HepG2 (cell line): ENCODE measurements around the gene CADPS2. TPM values are rescaled to one million over a fixed set of nuclear protein-coding genes. Genes with fewer than 3 reads are reported as not detected.

Experiments used
- ATAC-seq: fragments of 200-7000 bp; cut with Tn5 transposase; 3 replicates; pipeline ENCODE4 v1.9.1; 2020; ENCODE audit warnings: mild to moderate bottlenecking, moderate library complexity
- BruUV-seq: library from RNA; stranded (reverse); fragments of 400-500 nt; replicated peaks from 2 replicates; lab custom pipeline; 2021; lab: Mats Ljungman, UMichigan
- CTCF ChIA-PET: fragments of 300-600 bp; formaldehyde crosslinking; extraction: SDS; loops from one replicate; lab custom pipeline; 2021; ENCODE audit warnings: low total read pairs, inconsistent platforms, low intra/inter-chr PET ratio; lab: Yijun Ruan, JAX
- POLR2A ChIA-PET: fragments of 350-600 bp; sonication (Branson Sonifier 250); formaldehyde crosslinking; loops from one replicate; lab custom pipeline; 2020; ENCODE audit warnings: antibody characterized with exemption, inconsistent platforms; lab: Yijun Ruan, JAX
- DNase-seq: peaks from one replicate; pipeline ENCODE4 v3.0.0-alpha.2; 2015; ENCODE audit warnings: low spot score
- FAIRE-seq: peaks from 3 replicates; lab custom pipeline; 2011; peaks lifted over from hg19 to GRCh38; lab: Jason Lieb, UNC
- H2AFZ ChIP-seq: one replicate; pipeline ENCODE4 v1.6.1; 2011; ENCODE audit warnings: low read length, inconsistent platforms
- H3K27ac ChIP-seq: fragments of 300-600 bp; 3 replicates; pipeline ENCODE4 v1.8.0; 2011; ENCODE audit warnings: mixed run types, mild to moderate bottlenecking, mixed read lengths, low read length, inconsistent platforms; ENCODE audit not compliant: insufficient read depth; ENCODE audit errors: extremely low read length
- H3K27me3 ChIP-seq, 2 experiments: fragments of 200-600 bp in 1 of 2; 2 replicates in 1 of 2; 3 replicates in 1 of 2; pipeline versions ENCODE4 v1.6.0 to v1.8.0; 2011; ENCODE audit warnings: low read length in 2 of 2, mild to moderate bottlenecking in 2 of 2, moderate library complexity in 2 of 2, inconsistent platforms in 1 of 2; ENCODE audit not compliant: insufficient read depth in 2 of 2, control insufficient read depth in 1 of 2
- H3K36me3 ChIP-seq, 2 experiments: fragments of 200-600 bp in 1 of 2; replicated peaks in 1 of 2; 2 replicates in 1 of 2; 3 replicates in 1 of 2; pipeline versions ENCODE4 v1.5.1 to v1.8.0; 2011; ENCODE audit warnings: low read length in 2 of 2, inconsistent platforms in 1 of 2; ENCODE audit not compliant: insufficient read depth in 2 of 2, control insufficient read depth in 1 of 2
- H3K4me1 ChIP-seq: 2 replicates; pipeline ENCODE4 v1.5.1; 2012; ENCODE audit warnings: low read length, inconsistent platforms; ENCODE audit not compliant: insufficient read depth
- H3K4me2 ChIP-seq: 2 replicates; pipeline ENCODE4 v1.6.0; 2011; ENCODE audit warnings: low read depth, low read length, inconsistent platforms
- H3K4me3 ChIP-seq, 3 experiments: fragments of 200-600 bp in 1 of 3; sonication (generic), shearing (Covaris generic) in 1 of 3; replicated peaks in 1 of 3; 2 replicates each; pipeline ENCODE4 v1.5.1; 2011 to 2016; ENCODE audit warnings: low read length in 3 of 3, inconsistent platforms in 2 of 3, low read depth in 2 of 3, mild to moderate bottlenecking in 2 of 3, control low read depth in 1 of 3, mixed read lengths in 1 of 3; ENCODE audit not compliant: insufficient read depth in 1 of 3
- H3K79me2 ChIP-seq: one replicate; pipeline ENCODE4 v1.6.1; 2011; ENCODE audit warnings: low read length, inconsistent platforms; ENCODE audit not compliant: insufficient read depth
- H3K9ac ChIP-seq: 2 replicates; pipeline ENCODE4 v1.6.0; 2011; ENCODE audit warnings: mild to moderate bottlenecking, low read depth, low read length, inconsistent platforms; ENCODE audit not compliant: insufficient read depth
- H3K9me3 ChIP-seq: 2 replicates; pipeline ENCODE4 v1.5.1; 2012; ENCODE audit warnings: mild to moderate bottlenecking, low read length
- H4K20me1 ChIP-seq: 2 replicates; pipeline ENCODE4 v1.6.0; 2011; ENCODE audit warnings: inconsistent platforms, mild to moderate bottlenecking, low read length, moderate library complexity; ENCODE audit not compliant: insufficient read depth
- ATF2 ChIP-seq: sonication (generic); formaldehyde crosslinking; IDR thresholded peaks from 2 replicates; pipeline ENCODE4 v1.4.0; 2020; ENCODE audit warnings: missing genetic modification reagents
- IRX3 ChIP-seq: sonication (generic); formaldehyde crosslinking; IDR thresholded peaks from 2 replicates; pipeline ENCODE4 v1.8.1; 2023; ENCODE audit warnings: mild to moderate bottlenecking, low read depth, missing genetic modification reagents, borderline replicate concordance
- REL ChIP-seq: sonication (generic); formaldehyde crosslinking; conservative IDR thresholded peaks from 2 replicates; pipeline ENCODE4 v1.8.0; 2022; ENCODE audit warnings: mild to moderate bottlenecking, missing genetic modification reagents, moderate library complexity
- SP5 ChIP-seq: IDR thresholded peaks from 2 replicates; pipeline ENCODE4 v1.6.1; 2016; ENCODE audit warnings: low read depth, borderline replicate concordance
- TOPORS ChIP-seq: sonication (generic); formaldehyde crosslinking; IDR thresholded peaks from 2 replicates; pipeline ENCODE4 v1.8.0; 2023; ENCODE audit warnings: mild to moderate bottlenecking, missing genetic modification reagents
- XRCC5 ChIP-seq: fragments of 200-400 bp; formaldehyde crosslinking; optimal IDR thresholded peaks from 2 replicates; pipeline ENCODE3; 2017; ENCODE audit warnings: mild to moderate bottlenecking, low read length
- ZBTB34 ChIP-seq: sonication (generic); formaldehyde crosslinking; IDR thresholded peaks from 2 replicates; pipeline ENCODE4 v1.8.0; 2022; ENCODE audit warnings: mild to moderate bottlenecking, missing genetic modification reagents
- ZNF18 ChIP-seq: sonication (generic); formaldehyde crosslinking; IDR thresholded peaks from 2 replicates; pipeline ENCODE4 v1.8.0; 2022; ENCODE audit warnings: mild to moderate bottlenecking, missing genetic modification reagents; ENCODE audit not compliant: insufficient replicate concordance
- ZNF414 ChIP-seq: sonication (generic); formaldehyde crosslinking; IDR thresholded peaks from 2 replicates; pipeline ENCODE4 v1.5.0; 2020; ENCODE audit warnings: missing genetic modification reagents
- ZNF646 ChIP-seq: sonication (generic); formaldehyde crosslinking; IDR thresholded peaks from 2 replicates; pipeline ENCODE4 v1.9.0; 2021; ENCODE audit warnings: mild to moderate bottlenecking, missing genetic modification reagents
- WGBS: methylation state at CpG from one replicate; pipeline ENCODE4 v1.1.6; 2017; ENCODE audit warnings: low lambda C conversion rate; 5-methylcytosine and 5-hydroxymethylcytosine counted together
- in situ Hi-C: cut with HindIII; loops from 2 replicates; pipeline ENCODE4 v1.10.0; 2017; ENCODE audit warnings: low pct_unique_long_range_greater_than_20kb; ENCODE audit not compliant: extremely low pct_ligation_motif_present
- intact Hi-C: fragments of 100-400 bp; cut with micrococcal nuclease; formaldehyde crosslinking; loops from one replicate; pipeline ENCODE4 v1.10.0; 2022; ENCODE audit not compliant: unreplicated experiment
- polyA plus RNA-seq, 8 experiments: library from polyadenylated mRNA; depleted of rRNA in 3 of 8; stranded (reverse) in 7 of 8; unstranded in 1 of 8; fragments of >200 nt; fragmentation: Illumina TruSeq in 4 of 8; extraction: Trizol in 4 of 8; gene quantifications; 2 replicates each; pipeline versions ENCODE4 v1.2.1 to v1.2.3, GENCODE V29; 2011 to 2016; ENCODE audit warnings: low read depth in 4 of 8, missing spikeins in 1 of 8, mixed read lengths in 1 of 8; ENCODE audit not compliant: insufficient read depth in 1 of 8
- total RNA-seq, 5 experiments: library from RNA; depleted of rRNA; stranded (reverse); fragments of >200 nt; fragmentation: Illumina TruSeq; extraction: Trizol; gene quantifications; 2 replicates each; pipeline ENCODE4 v1.2.3, GENCODE V29; 2016; ENCODE audit warnings: low read depth in 1 of 5

CADPS2 gene
- total and polyA plus RNA-seq, 2 of the 13 experiments (the other 11 are each of a cell fraction or from before 2014, with no cell fraction given) = 17.6 to 43.8 TPM

- H4K20me1 ChIP-seq = no peaks in the 10 kb centered on the region
- no peaks in the 10 kb centered on the region; a peak in 1 of 5 replicates for H3K27me3 ChIP-seq
- no peaks in the 10 kb centered on the region for H3K36me3 ChIP-seq
- DNase-seq = no peak
- ChIA-PET POLR2A (no interaction called here), CTCF (no interaction called here)
- peaks cover 50% of the 10 kb centered on the region for H3K4me1 ChIP-seq
- 77% methylated on average over 1 of the region's 1 CpG for WGBS
- no peak for FAIRE-seq
- no peaks in the 10 kb centered on the region for H3K79me2 ChIP-seq
- in situ Hi-C loops = no loop called here
- intact Hi-C loops = no loop called here
- H3K9me3 ChIP-seq = no peaks in the 10 kb centered on the region
- no peak overlapping the region for H3K4me3 ChIP-seq
- no peak for ATAC-seq
- no peak overlapping the region for H3K4me2 ChIP-seq
- H3K9ac ChIP-seq = no peak overlapping the region
- no TSS peak for BruUV-seq
- no peak overlapping the region for H2AFZ ChIP-seq
- H3K27ac ChIP-seq = no peak overlapping the region
- TF ChIP-seq SP5 (CRISPR knock-in tag) = no peak
- TF ChIP-seq ZBTB34 (CRISPR knock-in tag) = no peak
- no peak for TF ChIP-seq ATF2 (CRISPR knock-in tag)
- TF ChIP-seq IRX3 (CRISPR knock-in tag) = no peak
- TF ChIP-seq TOPORS (CRISPR knock-in tag) = no peak
- no peak for TF ChIP-seq ZNF646
- no peak for TF ChIP-seq ZNF18 (CRISPR knock-in tag)
- no peak for TF ChIP-seq REL (CRISPR knock-in tag)
- TF ChIP-seq XRCC5 = no peak
- TF ChIP-seq ZNF414 = no peak
Observed at GRCh38 chr7:122758501-122758900, 127.8 kb downstream of the CADPS2 start.
